Measurements from ENCODE around the gene MTTP.

MTTP gene

DNA sequence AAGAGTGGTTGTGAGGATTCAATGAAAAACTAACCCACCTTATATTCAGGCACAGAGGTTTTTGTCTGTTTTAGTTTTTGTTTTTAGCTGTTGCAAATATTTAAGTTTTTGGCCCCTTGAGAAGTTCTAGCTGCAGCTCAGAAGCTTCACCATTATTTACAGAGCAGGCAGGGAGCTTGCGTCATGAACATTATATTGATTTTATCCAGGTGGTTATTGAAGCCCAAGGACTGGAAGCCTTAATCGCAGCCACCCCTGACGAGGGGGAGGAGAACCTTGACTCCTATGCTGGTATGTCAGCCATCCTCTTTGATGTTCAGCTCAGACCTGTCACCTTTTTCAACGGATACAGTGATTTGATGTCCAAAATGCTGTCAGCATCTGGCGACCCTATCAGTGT lies 38.1 kb downstream of the MTTP start:
- no peak for DNase-seq

DNA sequence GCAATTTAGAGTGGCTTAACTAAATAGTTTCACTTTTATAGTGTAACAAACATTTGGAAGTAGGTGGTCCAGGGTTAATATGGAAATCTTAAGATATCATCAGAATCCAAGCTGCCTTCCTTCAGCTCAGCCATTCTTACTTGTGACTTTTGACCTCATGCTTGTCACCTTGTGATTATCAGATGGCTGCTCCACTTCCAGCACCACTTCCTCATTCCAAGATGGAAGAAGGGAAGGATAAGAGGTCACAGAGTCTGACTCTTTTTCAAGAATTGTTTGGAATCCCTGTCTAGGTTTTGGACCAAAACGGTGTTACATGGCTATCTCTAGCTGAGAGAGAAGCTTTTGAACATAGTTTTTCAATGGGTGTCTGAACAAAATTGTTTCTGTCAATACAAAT lies 39.9 kb downstream of the MTTP start:
- no peak for TF ChIP-seq GATA1 (IDR thresholded peaks at IDR 0.05; ENCODE audit: low read depth, low read length)
- TF ChIP-seq POLR2A (IDR thresholded peaks at IDR 0.05; ENCODE audit: low read length): no peak
- DNase-seq: no peak

More for the DNA sequence above, 38.1 kb downstream of the MTTP start:
- no peak for TF ChIP-seq GATA1 (IDR thresholded peaks at IDR 0.05; ENCODE audit: low read depth, low read length)
- TF ChIP-seq POLR2A (IDR thresholded peaks at IDR 0.05; ENCODE audit: low read length): no peak

DNA sequence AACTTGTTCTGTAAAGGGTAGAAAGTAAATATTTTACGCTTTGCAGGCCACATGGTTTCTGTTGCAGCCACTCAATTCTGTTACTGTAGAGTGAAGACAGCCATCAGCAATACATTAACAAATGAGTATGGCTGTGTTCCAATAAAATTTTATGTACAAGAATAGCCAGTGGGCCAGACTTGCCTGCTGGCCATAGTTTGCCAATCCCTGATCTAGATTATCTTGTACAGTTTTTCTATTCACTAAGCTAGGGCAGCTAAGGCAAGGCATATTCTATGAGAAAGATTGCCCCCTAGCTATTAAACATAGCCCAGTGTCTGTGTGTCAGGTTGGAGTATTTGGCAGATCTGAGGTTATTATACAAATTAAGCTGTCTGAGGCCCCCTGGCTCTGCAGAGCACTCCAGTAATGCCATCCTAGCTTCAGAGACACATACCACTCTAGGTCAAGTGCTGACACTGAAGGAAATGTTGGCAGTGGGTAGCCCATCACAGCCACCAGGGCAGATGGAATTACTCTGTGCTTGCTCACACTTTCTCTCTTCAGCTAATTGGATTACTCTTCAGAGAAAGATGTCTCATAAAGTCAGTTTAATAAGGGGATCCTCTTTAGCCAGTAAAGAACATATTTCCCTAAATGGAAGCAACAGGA lies 40.7 kb downstream of the MTTP start:
- no peak for DNase-seq
- no peak for TF ChIP-seq POLR2A (IDR thresholded peaks at IDR 0.05; ENCODE audit: low read length)
- no peak for TF ChIP-seq GATA1 (IDR thresholded peaks at IDR 0.05; ENCODE audit: low read depth, low read length)

DNA sequence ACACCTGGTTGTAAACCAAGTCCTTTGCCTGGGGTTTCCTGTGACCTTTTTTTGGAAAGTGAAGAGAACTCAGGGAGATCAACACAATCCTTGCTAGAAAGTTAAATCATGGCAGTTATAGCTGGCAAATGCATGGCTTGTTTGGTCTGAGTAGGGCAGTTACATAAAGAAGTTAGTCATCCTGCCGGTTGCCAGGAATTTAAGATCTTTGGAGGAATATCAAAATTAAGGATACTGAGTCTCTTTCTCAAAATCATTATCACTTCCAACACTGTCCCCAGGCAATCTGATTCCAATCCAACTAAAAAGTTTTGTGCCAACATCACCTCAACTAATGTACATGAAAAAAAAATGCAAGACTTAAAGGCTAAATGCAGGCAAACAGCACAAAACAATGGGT lies 42.8 kb downstream of the MTTP start:
- TF ChIP-seq GATA1 (IDR thresholded peaks at IDR 0.05; ENCODE audit: low read depth, low read length) (no peak), POLR2A (IDR thresholded peaks at IDR 0.05; ENCODE audit: low read length) (no peak)
- DNase-seq: no peak

DNA sequence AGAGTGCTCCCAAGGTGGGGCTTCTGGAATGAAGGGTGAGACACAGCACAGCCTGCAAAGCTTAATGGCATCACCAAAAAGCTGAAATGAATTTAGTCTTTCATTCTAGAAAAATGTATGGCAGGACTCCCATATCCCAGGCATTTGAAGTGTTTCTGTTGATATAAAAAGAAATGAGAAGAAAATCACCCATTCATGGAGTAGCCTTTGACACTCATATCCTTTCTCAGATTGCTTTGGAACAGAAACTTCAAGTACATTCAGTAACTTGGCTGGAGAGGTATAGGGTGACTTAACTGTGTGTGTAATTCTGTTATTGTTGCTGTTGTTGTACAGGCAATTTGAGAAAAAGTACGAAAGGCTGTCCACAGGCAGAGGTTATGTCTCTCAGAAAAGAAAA lies 47.7 kb downstream of the MTTP start:
- DNase-seq: no peak
- no peak for TF ChIP-seq GATA1 (IDR thresholded peaks at IDR 0.05; ENCODE audit: low read depth, low read length)

DNA sequence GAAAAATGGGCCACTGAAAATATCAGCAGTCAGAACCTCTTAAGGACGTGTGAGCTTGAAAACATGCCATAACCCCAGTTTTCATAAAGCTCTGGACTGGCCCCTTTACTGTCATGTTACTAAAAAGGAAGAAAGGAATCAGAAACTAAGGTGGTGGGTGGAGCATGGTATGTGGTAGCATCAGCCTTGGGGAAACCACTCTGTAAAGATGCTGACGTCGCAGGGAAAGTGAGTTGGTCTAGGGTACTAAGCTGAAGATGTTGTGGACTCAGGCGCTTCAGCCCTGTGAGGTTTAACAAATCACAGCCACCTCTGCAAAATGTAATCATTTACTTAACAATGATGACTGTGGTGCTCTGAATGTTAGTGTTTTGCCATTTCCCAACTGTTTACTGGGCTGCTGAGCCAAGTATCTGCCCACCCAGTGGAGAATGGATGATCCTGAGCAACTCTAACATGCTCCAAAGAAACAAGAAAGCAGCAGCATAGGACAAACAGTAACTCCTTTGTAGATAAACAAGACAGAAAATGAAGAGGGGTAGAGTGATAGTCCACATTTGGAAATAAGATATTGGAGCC lies 49.6 kb downstream of the MTTP start:
- no peak for DNase-seq
- TF ChIP-seq POLR2A (IDR thresholded peaks at IDR 0.05; ENCODE audit: low read length) (no peak), GATA1 (IDR thresholded peaks at IDR 0.05; ENCODE audit: low read depth, low read length) (no peak)

DNA sequence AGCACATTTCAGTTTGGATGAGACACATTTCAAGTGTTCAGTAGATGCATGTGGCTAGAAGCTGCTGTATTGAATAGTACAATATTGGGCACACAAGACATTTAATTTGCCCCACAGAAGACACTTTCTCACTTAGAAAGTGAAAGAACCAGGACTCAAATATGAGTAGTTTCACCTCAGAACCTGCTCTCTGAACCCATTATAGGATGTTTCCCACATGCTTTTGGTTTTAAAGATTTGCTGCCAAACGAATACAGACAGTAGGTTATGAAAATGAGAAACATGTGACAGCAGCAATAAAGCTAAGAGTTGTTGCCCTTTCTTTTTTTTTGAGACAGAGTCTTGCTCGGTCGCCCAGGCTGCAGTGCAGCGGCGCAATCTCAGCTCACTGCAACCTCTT lies 50.7 kb downstream of the MTTP start:
- no peak for DNase-seq
- TF ChIP-seq POLR2A (IDR thresholded peaks at IDR 0.05; ENCODE audit: low read length) (no peak), GATA1 (IDR thresholded peaks at IDR 0.05; ENCODE audit: low read depth, low read length) (no peak)

DNA sequence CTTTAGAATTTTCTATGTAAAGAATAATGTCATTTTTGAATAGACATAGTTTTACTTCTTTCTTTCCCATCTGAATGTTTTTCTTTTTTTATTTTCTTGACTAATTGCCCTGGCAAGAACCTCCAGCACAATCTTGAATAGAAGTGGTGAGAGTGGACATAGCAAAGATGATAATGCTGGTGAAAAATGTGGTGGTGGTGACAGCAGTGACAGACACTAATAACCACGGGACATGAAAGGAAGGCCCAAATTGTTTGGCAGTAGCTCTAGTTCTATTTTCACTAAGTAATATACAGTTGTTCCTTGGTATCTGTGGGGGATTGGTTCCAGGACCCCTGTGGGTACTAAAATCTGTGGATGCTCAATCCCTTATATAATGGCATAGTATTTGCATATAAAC lies 53.4 kb downstream of the MTTP start:
- DNase-seq: no peak
- TF ChIP-seq POLR2A (IDR thresholded peaks at IDR 0.05; ENCODE audit: low read length): no peak
- TF ChIP-seq GATA1 (IDR thresholded peaks at IDR 0.05; ENCODE audit: low read depth, low read length): no peak

DNA sequence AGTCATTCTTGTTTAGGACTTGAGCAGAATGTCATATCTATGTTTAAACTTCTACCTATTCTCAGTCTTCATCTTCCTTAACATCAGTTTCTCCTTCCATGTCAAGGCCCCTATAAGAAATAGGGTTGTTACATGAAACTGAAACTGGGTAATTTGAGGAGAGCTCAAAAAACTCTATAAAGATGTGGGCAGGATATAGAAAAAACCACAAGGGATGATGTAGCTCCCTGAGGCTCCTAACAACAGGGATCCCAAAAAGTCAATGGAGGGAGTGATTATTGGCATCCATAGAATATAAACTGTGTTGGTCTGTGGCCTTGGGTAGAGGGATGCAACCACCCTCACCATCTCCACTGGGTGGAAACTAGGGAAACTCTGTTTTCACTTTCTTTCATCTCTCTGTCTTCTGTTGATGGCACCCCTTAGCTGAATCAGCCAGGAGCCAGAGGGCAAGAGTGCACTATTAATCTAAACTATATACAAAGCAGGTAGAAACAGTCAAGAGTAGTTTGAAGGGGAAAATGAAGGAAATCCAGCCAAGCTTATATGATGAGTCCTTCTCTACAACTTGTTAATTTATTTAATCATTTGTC lies 55.4 kb downstream of the MTTP start:
- DNase-seq: no peak
- TF ChIP-seq POLR2A (IDR thresholded peaks at IDR 0.05; ENCODE audit: low read length): no peak
- TF ChIP-seq GATA1 (IDR thresholded peaks at IDR 0.05; ENCODE audit: low read depth, low read length): no peak

DNA sequence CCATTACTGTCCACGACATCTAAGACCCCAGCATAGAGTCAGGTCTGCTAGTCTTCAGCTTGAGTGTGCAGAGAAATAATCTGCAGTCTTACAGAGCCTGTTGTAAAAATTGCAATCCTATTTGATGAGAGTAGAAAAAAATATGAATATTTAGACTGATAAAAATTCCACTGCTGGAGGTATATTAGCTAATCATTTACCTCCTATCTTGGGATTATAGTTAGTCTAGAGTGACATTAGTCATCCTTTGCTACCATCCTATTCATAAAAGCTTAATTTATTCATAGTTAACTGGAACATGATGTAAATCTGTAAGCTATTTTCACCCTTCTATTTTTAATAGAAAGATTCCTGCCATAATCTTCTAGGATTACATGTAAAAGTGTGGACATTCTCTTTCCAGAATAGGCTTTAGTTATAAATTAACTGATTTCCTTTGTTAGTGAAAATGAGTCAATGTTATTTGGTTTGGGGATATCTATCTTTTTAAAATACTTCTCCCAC lies 56.3 kb downstream of the MTTP start:
- TF ChIP-seq POLR2A (IDR thresholded peaks at IDR 0.05; ENCODE audit: low read length): no peak
- TF ChIP-seq GATA1 (IDR thresholded peaks at IDR 0.05; ENCODE audit: low read depth, low read length): no peak
- no peak for DNase-seq

DNA sequence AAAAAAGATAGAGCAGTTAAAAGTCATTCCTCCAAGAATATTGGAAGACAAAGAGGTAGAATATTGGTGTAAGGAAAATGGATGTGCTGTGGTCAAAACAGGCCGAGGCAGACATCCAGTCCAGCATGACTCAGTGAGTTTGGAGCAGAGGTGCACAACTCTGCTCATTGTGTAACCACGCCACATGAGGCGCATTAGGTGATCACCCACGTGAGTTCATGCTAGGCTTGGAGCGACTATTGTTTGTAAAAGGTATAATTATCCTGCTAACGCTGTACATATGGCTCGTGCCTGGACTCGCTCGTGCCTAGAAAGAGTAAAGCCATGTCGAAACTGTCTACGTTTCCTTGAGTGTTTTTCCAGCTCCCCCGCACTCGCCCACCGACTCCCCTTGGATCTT lies 59.1 kb downstream of the MTTP start:
- no peak for TF ChIP-seq POLR2A (IDR thresholded peaks at IDR 0.05; ENCODE audit: low read length)
- DNase-seq: no peak

DNA sequence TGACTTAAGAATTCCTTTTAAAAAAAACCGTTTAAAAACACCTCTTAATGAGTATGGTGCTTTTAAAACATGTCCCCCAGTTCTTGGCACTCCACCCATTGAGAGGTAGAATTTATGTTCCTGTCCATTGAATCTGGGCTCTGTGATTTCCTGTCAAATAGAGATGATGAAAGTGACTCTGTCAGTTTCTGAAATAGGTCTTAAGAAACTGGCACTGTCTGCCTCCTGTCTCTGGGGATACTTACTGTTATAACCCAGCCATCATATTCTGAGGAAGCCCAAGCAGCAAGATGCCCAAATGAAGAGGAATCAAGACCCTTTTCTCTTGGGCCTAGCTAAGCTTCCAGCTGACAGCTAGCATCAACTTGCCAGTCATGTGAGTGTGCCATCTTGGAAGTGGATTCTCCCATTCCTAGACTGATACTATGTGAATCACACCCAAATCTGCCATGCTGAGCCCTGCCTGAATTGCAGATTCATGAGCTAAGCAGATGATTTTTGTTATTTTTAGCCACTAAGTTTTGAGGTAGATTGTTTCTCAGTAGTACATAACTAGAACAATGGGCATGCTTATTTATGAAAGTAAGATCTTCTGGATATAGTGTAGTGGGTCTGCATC lies 60.2 kb downstream of the MTTP start:
- TF ChIP-seq POLR2A (IDR thresholded peaks at IDR 0.05; ENCODE audit: low read length): no peak
- no peak for TF ChIP-seq GATA1 (IDR thresholded peaks at IDR 0.05; ENCODE audit: low read depth, low read length)
- DNase-seq: no peak

DNA sequence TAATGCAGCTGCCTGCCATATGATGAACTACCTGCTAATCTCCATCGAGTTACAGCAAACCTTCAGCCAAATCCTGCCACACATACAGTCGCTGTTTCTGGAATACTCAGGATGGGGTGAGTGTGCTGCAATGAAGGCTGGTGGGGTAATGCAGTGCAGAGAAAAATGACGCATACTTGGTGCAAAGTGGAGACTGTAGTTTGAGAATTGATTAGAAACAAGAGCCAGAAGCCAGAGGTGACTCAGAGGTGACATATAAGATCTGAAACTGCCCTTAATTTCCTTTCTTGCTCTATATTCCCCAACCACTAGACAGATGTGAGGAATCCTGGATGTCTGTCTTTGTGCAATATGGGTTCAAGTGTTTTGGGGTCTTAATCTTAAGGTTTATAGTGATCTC lies 61.0 kb downstream of the MTTP start:
- TF ChIP-seq GATA1 (IDR thresholded peaks at IDR 0.05; ENCODE audit: low read depth, low read length) (no peak), POLR2A (IDR thresholded peaks at IDR 0.05; ENCODE audit: low read length) (no peak)
- no peak for DNase-seq

DNA sequence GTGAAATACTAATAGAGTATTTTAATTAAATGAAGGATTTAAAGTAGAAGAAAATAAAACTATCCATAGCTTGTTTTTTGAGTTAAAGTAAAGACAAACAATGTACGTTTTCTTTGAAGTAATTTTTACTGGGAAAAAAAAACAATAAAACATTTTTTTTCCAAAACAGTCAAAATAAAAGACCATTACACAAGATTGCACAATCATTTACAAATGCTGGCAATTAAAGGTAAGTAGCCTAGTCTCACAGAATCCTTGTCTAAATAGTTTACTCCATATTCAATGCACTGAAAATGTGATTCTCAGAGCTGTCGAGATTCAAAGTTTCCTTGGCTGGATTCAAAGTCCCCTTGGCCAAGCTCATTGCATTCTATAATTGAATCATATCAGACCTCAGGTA lies 61.8 kb downstream of the MTTP start:
- no peak for DNase-seq
- TF ChIP-seq POLR2A (IDR thresholded peaks at IDR 0.05; ENCODE audit: low read length) (no peak), GATA1 (IDR thresholded peaks at IDR 0.05; ENCODE audit: low read depth, low read length) (no peak)

DNA sequence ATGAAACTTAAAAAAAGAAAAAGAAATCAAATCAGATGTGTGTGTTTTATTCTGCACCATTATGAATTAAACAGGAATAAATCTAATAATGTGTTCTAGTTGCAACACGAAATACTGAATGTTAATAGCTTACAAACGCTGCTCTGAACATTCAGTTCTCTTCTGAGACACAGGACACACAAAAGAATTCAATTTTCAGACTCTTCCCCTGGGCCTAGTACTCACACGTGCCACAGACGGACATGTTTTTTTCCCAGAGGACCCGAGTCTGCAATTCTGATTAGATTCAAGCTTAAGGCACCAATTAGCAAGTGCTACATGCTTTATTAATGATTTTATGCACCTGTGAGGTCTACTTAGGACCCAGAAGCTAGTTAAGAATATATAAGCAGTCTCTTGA lies 62.5 kb downstream of the MTTP start:
- TF ChIP-seq POLR2A (IDR thresholded peaks at IDR 0.05; ENCODE audit: low read length): no peak
- TF ChIP-seq GATA1 (IDR thresholded peaks at IDR 0.05; ENCODE audit: low read depth, low read length): no peak
- no peak for DNase-seq

Measured in erythroblast (primary cell).